HFFc6 (cell line): ENCODE data around the gene PXK. TPM values are rescaled to one million over a fixed set of nuclear protein-coding genes. Genes with fewer than 3 reads are reported as not detected.

Experiments
- DNase-seq: peaks from one replicate; pipeline ENCODE4 v3.0.0-alpha.2; 2018
- H3K27ac Mint-ChIP-seq: 2 replicates; pipeline ENCODE4 v1.8.0; 2020; ENCODE audit warnings: mild to moderate bottlenecking, mixed read lengths
- H3K27me3 Mint-ChIP-seq: 2 replicates; pipeline ENCODE4 v1.8.0; 2021; ENCODE audit warnings: mild to moderate bottlenecking, moderate library complexity, mixed read lengths; ENCODE audit not compliant: insufficient read depth
- H3K36me3 Mint-ChIP-seq: 2 replicates; pipeline ENCODE4 v1.8.0; 2021; ENCODE audit warnings: low read depth, mixed read lengths
- H3K4me1 Mint-ChIP-seq: 2 replicates; pipeline ENCODE4 v1.8.0; 2020; ENCODE audit warnings: low read depth, mixed read lengths
- H3K4me3 Mint-ChIP-seq: 2 replicates; pipeline ENCODE4 v1.8.0; 2020; ENCODE audit warnings: mild to moderate bottlenecking, moderate library complexity, mixed read lengths
- H3K9me3 Mint-ChIP-seq: 2 replicates; pipeline ENCODE4 v1.8.0; 2020; ENCODE audit warnings: mild to moderate bottlenecking, mixed read lengths
- CTCF ChIP-seq: fragments of 200-600 bp; sonication (generic); IDR thresholded peaks from 2 replicates; pipeline ENCODE4 v1.5.0; 2021; ENCODE audit warnings: antibody characterized with exemption, mild to moderate bottlenecking
- total RNA-seq, 6 experiments: library from RNA; stranded (reverse); fragmentation: NEBNext Ultra II Directional; extraction: Animal tissue kit (Norgen Biotek cat#: 25700); gene quantifications; 2 replicates in 1 of 6; 3 replicates in 5 of 6; pipeline ENCODE4 v1.2.3, GENCODE V29; 2021

PXK gene
- total RNA-seq, 6 experiments from 2014 or later = 16.3 to 25.1 (median 21.1) TPM

GRCh38 chr3:58441514-58442450, 109.1 kb downstream of the PXK start:
- no peak for TF ChIP-seq CTCF
- Mint-ChIP-seq H3K27ac (no peak overlapping the region), H3K4me1 (peaks cover 13% of the 10 kb centered on the region), H3K9me3 (no peaks in the 10 kb centered on the region), H3K4me3 (no peak overlapping the region), H3K27me3 (peaks cover 10% of the 10 kb centered on the region), H3K36me3 (no peaks in the 10 kb centered on the region)
- no peak for DNase-seq

GRCh38 chr3:58452176-58452575, 119.5 kb downstream of the PXK start:
- peaks cover 38% of the 10 kb centered on the region for H3K9me3 Mint-ChIP-seq
- no peak overlapping the region for H3K4me3 Mint-ChIP-seq

GRCh38 chr3:58459160-58459559, 126.5 kb downstream of the PXK start:
- Mint-ChIP-seq H3K36me3 (peaks cover 11% of the 10 kb centered on the region), H3K4me1 (peaks cover 15% of the 10 kb centered on the region), H3K9me3 (peaks cover 25% of the 10 kb centered on the region), H3K27ac (no peak overlapping the region), H3K27me3 (peaks cover 7% of the 10 kb centered on the region), H3K4me3 (no peak overlapping the region)
- no peak for DNase-seq
- no peak for TF ChIP-seq CTCF

More at GRCh38 chr3:58452176-58452575, 119.5 kb downstream of the PXK start:
- DNase-seq = no peak
- Mint-ChIP-seq H3K36me3 (peaks cover 20% of the 10 kb centered on the region), H3K4me1 (no peaks in the 10 kb centered on the region), H3K27me3 (peaks cover 22% of the 10 kb centered on the region), H3K27ac (no peak overlapping the region)
- TF ChIP-seq CTCF = no peak

GRCh38 chr3:58462829-58463180, 130.1 kb downstream of the PXK start:
- H3K27ac Mint-ChIP-seq = no peak overlapping the region
- peaks cover 16% of the 10 kb centered on the region for H3K4me1 Mint-ChIP-seq
- no peak overlapping the region for H3K4me3 Mint-ChIP-seq
- no peaks in the 10 kb centered on the region for H3K36me3 Mint-ChIP-seq
- no peak for TF ChIP-seq CTCF
- no peak for DNase-seq
- H3K9me3 Mint-ChIP-seq = no peaks in the 10 kb centered on the region
- H3K27me3 Mint-ChIP-seq = peaks cover 3% of the 10 kb centered on the region; the same call in 1 of the 2 replicates

- Mint-ChIP-seq H3K4me3 (peak overlapping the region; percentile 73), H3K36me3 (no peaks in the 10 kb centered on the region), H3K9me3 (no peaks in the 10 kb centered on the region), H3K4me1 (peaks cover 16% of the 10 kb centered on the region), H3K27ac (no peak overlapping the region), H3K27me3 (no peaks in the 10 kb centered on the region)
- peak; percentile 91 for TF ChIP-seq CTCF
- DNase-seq = peak; percentile 82
Measured at GRCh38 chr3:58463181-58463941, 130.7 kb downstream of the PXK start.
